GM21447 (cell line): ENCODE measurements around the gene MOSMO.
"Not testable (repeated sequence)": the region's sequence is repeated elsewhere in the genome, so short reads cannot be mapped to it uniquely, and the experiment has no call there.

Experiments used
- ATAC-seq: cut with Tn5 transposase; IDR thresholded peaks from one replicate; pipeline ENCODE4 v1.9.1; 2021; ENCODE audit not compliant: unreplicated experiment

MOSMO gene

DNA sequence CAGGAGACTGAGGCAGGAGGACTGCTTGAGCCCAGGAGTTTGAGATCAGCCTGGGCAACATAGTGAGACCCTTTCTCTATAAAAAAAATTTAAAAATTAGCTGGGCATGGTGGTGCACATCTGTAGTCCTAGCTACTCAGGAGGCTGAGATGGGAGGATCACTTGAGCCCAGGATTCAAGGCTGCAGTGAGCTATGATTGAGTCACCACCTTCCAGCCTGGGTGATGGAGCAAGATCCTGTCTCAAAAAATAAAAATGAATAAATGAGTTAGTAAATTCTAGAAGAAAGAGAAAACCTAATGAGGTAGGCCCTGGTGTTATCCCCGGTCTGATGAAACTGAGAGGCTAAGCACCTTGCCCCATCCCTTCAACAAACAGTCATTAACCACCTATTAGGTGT is 5.9 kb upstream of the MOSMO start:
- ATAC-seq = not testable (repeated sequence)

DNA sequence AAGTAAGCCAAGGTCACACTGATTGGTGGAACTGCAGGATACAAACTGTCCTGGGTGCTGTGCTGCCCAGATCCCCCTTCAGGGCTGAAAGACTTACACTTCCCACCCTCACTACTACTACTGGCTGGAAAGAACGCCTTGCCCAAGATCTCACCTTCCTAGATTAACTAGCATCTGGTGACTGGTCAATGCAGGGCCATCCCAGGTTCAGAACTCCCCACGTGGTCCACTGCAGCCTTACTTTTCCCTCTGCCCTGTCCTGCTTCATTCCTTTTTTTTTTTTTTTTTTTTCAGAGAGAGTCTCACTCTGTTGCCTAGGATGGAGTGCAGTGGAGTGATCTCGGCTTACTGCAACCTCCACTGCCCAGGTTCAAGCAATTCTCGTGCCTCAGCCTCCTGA is 4.7 kb upstream of the MOSMO start:
- ATAC-seq = no peak

DNA sequence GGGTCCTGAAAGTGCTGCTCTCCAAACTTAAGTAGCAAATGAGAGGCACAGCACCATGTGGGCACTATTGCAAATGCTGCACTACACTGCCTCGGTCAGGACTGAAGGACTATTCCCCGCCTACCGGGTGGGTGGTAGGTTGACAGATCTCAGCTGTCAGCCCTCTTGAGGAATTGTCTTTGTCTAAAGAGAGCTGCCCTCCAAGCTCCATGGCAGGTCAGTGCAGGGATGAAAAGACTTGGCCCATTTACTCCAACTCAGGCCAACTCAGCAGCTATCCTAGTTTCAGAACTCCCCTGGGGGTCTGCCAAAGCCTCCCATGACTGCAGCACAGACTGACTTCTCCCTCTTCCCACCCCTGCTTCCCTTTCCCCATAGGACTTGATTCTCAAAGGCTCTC is 3.6 kb upstream of the MOSMO start:
- ATAC-seq = no peak

DNA sequence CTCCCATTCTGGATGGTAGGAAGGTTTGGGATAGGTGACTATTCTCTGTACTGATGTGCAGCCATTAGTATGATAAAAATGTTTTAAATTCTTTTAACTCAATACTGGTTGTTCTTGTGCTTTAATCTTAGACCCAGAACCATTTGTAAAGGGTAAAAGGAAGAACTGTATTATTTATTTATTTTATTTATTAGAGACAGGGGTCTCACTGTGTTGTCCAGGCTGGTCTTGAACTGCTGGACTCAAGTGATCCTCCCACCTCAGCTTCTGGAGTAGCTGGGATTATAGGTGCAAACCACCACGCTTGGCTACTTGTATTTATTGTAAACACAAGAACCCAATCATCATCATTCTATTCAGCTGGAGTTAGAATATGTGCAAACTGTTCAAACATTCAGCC is 2.2 kb upstream of the MOSMO start:
- ATAC-seq = no peak

DNA sequence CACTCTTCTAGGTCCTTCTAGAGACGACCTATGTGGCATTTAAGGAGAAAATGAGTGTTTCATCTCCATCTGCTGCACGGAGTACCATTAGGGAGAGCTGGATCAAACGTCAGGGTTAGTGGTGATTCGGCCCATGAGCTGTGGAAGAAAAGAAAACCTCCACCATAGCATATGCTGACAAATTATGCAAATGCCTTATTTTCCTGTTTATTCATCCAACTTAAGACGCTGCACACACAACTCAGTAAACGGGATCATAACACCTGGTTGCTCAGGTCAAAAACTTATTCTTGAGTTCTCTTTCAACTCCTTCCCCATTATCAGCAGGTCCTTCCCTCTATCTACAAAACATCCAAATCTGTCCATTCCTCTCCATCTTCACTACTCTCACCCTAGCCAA is 1.3 kb upstream of the MOSMO start:
- ATAC-seq = no peak

DNA sequence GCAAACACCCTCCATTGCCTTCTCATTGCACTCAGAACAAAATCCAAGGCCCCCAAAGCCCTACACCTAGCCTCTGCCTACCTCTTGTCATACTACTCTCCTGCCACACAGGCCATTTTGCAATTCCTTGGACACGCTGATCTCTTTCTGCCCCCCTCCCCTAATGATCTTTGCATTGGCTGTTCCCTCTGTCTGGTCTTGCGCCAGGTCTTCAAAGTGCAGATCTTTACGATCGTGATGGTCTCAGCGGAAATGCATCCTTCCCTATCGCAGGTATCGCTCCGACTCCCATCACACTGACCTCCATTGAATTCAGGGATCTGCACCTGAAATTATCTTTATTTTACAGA is 777 bp upstream of the MOSMO start:
- no peak for ATAC-seq

DNA sequence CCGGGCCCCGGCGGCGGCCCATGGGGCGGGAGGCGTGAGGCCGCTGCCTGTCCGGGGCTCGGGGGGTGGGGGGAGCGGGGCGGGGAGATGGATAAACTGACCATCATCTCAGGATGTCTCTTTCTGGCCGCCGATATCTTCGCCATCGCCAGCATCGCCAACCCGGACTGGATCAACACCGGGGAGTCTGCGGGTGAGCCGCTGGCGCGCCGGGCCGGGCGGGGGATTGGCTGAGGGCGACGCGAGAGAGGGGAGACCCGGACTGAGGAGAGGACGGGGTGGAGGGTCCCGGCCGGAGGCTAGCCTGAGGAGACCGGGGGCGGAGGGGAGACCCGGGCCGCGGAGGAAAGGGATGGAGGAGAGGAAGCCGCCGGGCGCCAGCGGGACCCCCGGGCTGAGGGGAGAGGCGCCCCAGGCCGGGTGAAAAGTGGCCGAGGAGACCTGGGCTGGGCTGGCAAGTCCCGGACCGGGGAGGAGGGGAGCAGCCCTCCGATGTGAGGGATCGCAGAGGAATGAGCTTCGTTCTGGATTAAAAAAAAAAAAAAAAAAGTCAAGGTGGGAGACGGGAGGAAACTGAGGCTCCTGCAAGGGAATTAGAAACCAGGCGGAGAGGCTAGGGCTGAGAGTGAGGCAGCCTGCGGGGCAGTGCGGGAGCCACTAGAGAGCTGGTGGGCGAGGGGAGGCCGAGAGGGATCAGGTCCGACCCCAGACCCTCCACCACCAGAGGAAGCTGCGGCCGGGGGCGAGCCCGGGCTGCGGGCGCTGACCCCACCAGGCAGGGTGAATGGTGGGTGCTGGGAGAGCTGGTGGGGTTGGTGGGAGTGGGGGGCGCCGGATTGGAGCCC is 526 bp downstream of the MOSMO start:
- ATAC-seq = no peak

DNA sequence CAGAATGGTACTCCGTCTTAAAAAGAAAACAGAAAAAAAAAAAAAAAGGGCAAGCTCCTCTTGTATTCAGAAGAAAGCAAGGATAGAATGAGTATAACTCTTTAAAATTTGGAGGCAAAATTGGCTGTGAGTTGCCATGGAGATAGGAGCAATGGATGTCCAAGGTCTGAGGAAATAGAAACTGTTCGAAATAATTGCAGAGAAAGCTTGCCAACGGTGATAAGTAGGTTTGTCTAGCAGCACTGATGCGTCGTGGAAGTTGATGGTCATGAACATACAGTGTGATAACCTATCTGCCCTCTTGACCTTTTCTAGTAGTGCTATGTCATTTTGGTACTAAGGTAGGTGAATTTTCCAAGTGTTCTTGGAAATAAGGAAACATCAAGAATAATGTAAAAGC is 3.0 kb downstream of the MOSMO start:
- ATAC-seq = no peak

DNA sequence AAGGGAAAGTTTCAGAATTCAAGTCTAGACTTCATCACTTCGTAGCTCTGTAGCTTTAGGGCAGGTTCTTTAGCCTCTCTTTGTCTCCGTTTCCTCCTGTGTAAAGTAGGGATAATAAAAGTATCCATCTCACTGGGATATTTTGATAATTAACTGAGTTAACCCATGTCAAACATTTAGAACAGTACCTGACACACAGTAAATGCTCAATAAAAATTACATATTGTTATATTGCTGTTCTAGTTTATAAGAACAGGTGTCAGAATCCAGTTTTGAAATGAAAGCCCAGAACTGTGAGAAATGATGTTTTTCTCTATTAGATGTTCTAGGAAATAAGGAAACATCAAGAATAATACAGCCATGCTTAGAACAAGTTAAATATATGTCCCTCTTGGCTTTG is 4.3 kb downstream of the MOSMO start:
- ATAC-seq = no peak

DNA sequence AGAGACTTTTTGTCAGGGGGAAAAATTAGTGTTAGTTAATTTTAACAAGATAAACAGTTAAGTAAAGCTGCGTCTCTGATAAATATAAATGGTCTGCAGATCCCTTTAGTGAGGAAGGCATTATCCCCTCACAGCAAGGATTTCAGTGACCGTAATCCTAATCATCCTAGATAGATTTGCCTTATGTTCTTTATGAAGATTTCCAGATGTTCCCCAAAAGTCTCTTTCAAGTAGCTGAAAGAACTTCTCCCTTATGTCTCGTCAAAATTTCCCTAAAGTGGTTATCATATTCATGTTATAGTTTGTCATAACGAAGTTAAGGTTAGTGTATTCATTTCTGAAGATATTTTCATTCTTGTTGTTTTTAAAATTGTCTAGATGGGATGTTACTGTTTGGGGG is 5.6 kb downstream of the MOSMO start:
- ATAC-seq = no peak

DNA sequence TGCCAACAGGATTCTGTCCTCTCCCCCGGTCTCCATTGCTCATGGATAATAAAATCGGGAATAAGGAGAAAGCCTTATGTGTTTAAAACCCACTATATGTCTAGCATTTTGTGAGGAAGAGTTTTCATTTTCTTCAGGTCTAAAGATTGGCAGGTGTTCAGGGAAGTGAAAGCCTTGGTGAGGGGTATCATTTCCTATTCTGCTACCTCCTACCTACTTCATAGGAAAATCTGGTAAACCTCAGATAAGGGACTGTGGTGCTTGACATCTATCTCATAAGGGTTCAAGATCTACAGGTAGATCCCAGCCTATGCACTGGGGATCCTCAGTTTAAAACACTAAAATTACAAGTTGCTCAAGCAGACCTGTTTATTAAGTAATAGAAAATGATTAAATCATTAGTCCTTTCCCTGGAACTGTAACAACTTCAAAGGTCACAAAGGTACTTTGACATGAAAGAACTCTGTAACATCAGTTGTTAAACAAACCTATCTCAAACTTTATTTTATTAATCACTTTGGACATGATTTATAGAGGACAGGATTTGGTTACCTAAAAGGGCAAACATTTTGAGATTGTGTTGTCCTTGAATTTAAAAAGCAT is 6.5 kb downstream of the MOSMO start:
- ATAC-seq = no peak

DNA sequence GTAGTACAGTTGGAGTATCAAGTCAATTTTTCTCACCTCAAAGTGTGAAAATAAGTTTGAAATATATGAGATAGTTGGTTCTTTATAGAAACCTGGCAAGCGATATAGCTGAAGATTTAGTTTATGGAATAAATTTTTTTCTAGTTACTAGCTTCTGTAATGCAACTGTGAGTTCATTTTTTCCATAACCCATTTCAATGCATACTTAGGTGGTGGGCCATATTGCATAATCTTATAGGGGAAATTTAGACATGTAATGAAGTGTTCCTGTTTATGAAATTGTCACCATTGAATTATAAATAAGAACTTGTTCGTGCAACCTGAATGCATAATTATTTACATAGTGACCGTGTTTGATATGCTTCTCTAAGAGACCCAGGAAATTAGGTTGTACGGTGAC is 9.0 kb downstream of the MOSMO start:
- ATAC-seq = no peak

DNA sequence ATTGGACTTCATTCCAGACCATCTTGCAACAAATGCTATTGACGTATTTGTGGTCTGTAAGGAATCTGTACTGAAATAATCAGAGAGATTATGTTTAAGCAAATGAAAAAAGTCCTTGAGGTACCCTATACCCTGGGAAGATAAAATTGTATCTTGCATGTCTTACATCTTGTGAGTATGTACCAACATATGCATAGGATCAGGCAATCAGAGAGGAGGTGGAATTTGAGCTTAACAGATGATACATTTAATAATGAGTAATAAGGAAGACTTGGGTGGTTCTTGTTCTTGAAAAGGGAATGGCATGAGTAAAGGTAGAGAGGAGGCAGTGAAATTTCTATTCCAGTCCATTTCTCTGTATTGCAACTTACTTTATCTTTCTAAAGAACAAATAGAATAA is 10.6 kb downstream of the MOSMO start:
- no peak for ATAC-seq

DNA sequence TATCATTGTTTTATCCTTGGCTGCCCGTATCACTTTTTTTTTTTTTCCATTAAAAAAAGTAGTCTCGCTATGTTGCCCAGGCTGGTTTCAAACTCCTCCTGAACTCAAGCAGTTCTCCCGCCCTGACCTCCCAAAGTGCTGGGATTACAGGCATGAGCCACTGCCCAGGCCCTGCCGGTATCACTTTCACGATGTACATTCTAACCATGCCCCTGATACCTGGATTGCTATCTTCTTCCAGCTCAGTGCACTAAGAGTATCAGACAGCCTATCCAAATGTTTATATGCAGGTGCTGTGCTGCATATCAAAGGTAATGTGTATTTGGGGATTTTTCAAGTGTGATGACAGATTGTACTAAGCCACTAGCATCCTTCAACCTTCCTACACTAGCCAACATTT is 14.2 kb downstream of the MOSMO start:
- ATAC-seq = no peak

DNA sequence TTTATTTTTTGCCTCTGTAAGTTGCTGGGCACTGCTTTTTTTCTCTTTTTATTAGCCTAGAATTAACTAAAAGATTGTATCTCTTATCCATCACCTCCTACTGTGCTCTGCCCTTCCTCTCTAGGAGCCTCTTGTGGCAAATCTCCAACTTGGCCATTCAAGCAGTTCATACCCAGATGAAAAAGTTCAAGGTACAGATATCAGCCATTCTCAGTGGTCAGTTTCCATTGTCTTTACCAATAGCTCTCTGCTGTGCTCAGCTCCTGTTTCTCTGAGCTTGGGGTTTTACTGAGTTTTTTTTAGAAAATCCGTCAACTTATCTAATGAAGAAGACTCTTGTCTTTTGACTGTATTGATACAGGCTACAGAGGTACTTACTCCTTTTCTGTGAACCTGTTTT is 15.6 kb downstream of the MOSMO start:
- no peak for ATAC-seq

DNA sequence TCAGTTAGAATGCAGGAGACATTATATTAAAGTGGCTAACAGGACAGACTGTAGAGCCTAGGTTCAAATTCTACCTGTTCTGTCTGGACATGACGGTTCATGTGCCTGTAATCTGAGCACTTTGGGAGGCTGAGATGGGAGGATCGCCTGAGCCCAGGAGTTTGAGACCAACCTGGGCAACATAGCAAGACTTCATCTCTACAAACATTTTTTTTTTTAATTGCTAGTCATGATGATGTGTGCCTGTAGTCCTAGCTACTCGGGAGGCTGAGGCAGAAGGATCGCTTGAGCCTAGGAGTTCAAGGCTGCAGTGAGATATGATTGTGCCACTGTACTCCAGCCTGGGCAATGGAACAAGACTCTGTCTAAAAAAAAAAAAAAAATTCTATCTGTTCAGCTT is 16.9 kb downstream of the MOSMO start:
- not testable (repeated sequence) for ATAC-seq

DNA sequence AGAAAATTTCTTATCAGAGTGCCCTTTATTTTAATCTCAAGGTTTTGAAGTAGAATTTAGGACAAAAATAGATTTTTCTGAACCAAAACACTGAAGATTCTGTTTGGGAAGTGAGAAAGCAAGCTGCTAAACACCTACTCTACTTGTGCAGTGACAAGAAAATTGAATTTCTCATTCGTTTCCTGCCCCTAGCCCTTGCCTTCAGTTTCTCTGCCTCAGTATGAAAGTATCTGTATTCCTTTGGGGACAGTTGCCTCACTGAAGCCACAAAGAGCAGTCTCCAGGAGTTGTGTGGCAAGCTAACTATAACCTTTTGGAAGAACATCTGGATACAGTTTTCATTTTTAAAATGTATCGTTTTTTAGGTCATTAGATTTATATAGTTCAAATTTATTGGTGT is 19.7 kb downstream of the MOSMO start:
- ATAC-seq = no peak

DNA sequence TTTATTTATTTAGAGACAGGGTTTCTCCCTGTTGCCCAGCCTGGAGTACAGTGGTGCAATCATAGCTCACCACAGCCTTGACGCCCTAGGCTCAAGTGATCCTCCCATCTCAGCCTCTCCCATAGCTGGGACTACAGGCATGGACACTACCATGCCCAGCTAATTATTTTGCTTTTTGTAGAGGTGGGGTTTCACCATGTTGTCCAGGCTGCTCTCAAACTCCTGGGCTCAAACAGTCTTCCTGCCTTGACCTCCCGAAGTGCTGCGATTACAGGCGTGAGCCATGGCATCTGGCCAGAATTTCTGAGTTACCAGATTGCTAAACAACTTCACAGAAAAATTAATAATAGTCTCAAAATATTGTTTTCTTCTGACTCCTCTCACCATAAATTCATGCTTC is 21.7 kb downstream of the MOSMO start:
- no peak for ATAC-seq

DNA sequence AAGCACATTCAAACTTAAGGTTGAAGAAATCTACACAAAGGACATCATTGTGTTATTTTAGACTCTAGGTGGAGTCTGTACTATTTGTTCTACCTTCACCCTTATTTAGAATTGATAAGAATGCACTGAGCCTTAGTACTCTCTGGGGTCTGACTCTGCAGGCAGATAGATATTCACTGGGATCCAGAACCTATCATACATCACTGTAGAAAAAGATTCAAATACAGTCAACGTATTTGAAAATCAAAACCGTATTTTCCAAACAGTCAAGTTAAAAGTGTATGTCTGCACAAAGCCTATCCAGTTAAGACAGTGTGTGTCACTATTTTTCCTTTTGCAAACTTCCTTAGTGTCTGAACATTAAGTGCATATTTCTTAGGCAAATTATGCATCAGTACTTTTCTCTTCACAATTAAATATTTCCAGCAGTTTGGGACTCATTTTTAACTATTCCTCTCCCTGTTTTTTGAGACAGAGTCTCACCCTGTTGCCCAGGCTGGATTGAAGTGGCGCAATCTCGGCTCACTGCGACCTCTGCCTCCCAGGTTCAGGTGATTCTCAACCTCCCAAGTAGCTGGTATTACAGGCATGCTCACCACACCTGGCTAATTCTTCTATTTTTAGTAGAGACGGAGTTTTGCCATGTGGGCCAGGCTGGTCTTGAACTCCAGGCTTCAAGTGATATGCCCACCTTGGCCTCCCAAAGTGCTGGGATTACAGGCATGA is 22.3 kb downstream of the MOSMO start:
- ATAC-seq = no peak

DNA sequence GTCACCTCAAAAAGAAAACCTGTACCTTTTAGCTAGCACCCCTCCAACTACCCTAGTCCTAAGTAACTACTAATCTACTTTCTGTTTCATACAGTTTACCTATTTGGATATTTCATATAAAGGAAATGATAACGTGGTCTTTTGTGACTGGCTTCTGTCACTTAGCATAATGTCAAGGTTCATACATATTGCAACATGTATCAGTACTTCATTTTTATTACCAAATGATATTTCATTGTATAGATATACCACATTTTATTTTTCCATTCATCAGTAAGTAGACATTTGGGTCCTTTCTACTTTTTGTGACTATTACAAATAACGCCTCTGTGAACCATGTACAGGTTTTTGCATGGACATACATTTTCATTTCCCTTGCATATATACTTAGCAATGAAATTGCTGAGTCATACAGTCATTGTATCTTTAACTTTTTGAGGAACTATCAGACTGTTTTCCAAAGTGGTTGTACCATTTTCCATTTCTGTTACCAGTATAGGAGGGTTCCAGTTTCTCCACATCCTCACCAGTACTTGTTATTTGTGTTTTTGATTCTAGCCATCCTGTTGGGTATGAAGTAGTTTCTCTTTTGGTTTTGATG is 23.7 kb downstream of the MOSMO start:
- no peak for ATAC-seq

DNA sequence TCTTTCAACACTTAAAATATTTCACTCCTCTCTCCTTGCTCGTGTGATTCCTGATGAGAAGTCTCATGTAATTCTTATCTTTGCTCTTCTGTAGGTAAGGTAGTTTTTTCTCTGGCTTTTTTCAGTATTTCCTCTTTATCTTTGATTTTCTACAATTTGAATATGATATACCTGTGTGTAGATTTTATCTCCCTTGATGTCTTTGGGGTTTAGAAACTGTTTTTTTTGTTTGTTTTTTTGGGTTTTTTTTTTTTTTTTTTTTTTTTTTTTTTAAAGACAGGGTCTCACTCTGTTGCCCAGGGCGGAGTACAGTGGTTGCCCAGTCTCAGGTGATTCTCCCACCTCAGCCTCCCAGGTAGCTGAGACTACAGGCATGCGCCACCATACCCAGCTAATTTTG is 26.6 kb downstream of the MOSMO start:
- no peak for ATAC-seq

DNA sequence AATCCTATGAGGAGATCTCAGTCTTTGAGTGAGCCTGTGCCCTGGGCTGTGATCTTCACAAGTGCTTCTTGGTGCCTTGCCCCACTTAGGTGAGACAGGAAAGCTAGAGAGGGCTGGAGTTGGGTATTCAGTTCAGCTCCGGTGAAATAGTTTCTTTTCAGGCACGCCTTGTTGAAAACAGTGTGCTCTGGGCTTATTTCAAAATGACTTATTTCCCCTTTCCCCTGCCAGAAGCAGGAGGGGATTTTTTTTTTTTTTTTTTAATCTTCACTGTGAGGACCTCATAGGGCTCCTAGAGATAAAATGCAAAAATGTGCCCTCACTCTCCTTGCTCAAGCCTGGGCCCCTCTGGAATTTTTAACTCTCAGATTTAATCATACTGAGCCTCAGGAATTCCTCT is 27.2 kb downstream of the MOSMO start:
- peak; percentile 67 for ATAC-seq
